ENCODE data around the gene WDR87.

The WDR87 gene

DNA sequence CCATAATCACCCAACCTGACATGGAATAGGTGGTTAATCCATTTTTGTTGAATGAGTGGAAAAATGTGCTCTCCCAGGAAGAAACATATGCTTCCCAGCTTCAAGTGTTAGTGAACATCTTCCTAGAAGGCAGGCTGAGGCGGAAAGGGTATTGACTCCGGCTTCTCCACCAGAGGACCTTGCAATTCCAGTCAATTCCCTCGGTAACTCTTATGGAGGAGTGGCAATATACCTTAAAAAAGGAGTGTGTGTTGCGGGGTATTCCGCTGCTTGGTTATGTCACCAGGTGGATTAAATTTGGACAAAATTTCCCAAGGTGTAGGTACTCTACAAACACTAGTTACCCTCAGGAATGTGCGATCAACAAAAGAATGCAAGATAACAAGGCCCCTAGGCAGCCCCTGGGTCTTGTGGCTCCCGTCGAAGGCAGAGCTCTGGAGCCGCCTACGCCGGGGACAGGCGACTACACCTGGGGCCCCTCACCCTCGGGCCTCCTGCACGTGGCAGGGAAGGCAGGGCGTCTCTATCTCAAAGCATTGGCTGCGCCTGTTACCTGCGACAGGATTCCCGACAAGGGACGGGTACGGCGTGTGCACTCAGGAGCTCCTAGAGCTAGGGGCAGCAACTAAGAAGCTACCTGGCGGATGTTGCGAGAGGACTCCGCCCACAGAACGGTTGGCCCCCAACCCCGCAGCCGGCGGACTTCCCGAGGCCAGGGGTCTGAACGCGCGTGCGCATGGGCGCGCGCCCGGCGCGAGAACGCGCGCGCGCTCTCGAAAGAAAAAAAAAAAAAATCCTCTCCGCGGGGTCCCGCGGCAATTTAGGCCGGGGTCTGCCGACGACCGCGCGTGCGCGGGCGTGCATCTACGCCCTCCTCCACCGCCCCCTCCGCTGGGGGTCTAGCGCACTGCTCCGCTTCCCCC lies at the start of gene WDR87:
Gene WDR87 (minus strand): TSS at position 649 of the 923 bp plus-strand sequence. CDS start 8,355 bp downstream, outside the sequence.
- peak; percentile 81 for DNase-seq

- peak; percentile 15 for DNase-seq
These were observed 49.6 kb upstream of the WDR87 start for GRCh38 chr19:37955986-37956385.

DNA sequence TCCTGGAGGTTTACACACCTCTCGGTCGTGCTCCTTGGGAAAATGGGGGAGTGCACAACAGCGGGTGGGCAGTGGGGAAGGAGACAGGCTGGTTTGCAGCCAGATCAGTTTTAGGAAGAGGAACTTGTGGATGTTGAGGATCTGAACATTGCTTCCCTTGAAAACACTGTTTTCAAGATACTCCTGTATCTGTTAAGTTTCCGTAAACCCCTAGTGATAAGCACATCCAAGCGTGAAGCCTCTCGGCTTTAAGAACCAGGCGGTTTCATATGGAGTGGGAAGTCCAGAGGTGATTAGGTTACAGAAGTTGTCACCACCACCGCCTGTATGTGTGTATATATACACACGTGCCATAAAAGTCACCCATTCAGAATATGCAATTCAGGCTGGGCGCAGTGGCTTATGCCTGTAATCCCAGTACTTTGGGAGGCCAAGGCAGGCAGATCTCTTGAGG lies 48.1 kb upstream of the WDR87 start:
- no peak for DNase-seq

GRCh38 chr19:37953918-37954303 lies 47.5 kb upstream of the WDR87 start:
- DNase-seq = no peak

- no peak for DNase-seq
These were observed 47.0 kb upstream of the WDR87 start for GRCh38 chr19:37953171-37953917.

DNA sequence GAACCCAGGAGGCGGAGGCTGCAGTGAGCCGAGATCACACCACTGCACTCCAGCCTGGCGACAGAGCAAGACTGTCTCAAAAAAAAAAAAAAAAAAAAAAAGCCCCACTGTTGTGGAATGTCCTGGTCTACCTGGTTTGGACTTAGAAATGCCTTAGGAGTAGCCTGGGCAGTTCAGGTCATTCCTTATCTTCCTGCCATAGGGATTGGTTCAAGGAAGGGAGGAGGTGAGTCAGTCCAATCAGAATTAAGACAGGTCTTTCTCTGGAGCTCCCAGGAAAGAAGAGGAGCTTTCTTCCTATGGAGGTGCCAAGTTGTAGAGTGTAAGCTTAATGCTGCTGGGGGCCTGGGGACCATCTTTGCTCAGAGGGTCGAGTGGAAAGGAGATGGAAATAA lies 45.4 kb upstream of the WDR87 start:
- no peak for DNase-seq

DNA sequence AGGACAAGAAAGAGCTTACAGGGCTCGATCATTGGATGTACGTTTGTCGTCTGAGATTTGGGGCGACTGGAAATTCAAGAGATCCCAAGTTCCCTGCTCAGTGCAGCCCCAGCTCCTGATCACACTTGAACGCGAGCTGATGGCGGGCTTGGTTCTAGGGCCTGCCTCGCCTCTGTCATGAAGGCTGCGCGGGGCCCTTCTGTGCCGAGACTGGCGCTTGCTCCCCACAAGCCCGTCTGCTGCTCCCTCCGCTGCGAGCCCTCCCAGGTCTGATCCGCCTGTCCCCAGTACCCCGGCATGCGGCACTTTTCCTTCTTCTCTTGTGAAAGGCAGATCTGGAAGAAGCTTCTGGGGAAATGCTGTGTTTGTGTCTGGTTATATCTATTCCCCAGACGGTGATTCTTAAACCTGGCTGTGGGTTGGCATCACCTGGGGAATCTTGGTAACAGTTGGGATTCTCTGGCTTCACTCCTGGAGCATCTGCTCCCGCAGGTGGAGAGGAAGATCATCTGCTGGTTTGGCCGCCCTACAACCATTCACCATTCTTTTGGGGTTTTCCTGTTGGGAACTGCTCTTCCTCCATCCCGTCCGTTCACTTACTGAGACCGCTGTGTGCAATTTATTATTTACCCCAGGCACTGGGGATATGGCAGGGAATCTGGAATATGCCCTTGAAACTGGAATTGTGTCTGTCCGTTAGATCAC lies 44.2 kb upstream of the WDR87 start:
- no peak for DNase-seq

DNA sequence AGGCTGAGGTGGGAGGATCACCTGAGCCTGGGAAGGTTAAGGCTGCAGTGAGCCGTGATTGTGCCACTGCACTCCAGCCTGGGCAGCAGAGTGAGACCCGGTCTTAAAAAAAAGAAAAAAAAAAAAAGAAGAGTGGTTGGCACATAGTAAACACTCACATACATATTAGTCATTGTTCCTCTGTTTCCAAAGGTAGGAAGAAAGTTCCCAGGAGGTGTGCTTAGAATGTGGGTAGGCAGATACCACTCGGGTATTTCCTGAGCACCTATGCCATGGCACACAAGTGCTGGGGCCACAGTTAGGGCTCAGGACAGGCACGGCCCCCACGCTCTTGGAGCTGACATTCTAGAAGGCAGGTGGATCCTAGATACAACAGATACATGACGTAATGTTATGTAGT lies 42.0 kb upstream of the WDR87 start:
- DNase-seq = no peak

DNA sequence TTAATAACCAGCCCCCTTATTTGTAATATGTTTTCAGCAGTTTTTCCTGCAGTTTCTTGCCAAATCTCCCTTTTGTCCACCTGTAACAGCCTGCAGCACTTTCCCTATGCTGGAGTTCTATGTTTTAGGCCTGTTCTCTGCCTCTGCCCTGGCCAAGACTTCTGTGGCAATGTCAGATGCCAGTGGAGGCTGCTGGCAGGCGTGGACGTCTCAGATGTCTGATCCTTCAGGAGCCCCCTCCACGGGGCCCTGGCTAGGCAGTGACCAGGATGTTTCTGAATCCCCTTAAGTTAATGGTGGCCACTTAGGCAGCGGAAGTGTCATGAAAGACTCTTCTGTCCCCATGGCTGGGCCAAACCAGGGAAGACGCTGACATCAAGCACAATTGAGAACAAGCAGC lies 41.4 kb upstream of the WDR87 start:
- no peak for DNase-seq

DNA sequence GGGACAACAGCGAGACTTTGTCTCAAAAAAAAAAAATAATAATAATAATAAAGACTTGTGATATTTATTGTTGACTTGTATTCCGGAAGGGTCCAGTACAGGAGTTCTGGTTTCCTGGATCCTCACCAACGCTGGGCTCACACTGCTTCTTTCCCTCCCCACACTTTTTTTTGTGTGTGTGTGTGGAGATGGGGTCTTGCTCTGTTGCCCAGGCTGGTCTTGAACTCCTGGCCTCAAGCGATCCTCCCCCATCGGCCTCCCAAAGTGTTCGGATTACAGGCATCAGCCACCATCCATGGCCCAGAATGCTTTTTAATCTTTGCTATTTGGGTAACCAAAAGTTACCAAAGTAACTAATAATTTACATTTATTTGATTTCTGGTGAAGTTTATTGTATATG lies 39.7 kb upstream of the WDR87 start:
- no peak for DNase-seq

- DNase-seq = no peak
These were observed 37.1 kb upstream of the WDR87 start for GRCh38 chr19:37943480-37943879.

DNA sequence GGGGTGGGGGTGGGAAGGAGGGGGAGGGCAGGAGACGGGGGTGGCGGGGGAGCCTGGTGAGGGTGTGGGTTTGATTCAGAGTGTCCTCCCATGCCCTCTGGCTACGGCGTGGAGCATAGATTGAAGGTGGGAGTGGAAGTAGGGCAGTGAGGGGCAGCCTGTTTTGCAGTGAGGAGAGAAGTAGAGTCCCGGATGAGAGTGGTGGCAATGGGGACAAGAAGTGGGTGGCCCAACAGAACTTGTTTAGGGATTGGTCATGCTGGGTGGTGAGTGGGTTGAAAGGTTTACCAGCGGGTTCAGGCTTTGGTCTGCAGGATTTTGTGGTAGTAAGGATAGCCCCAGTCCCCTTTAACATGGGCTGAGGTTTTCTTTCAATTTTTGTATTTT lies 36.1 kb upstream of the WDR87 start:
- no peak for DNase-seq

GRCh38 chr19:37941782-37942515 lies 35.6 kb upstream of the WDR87 start:
- no peak for DNase-seq

DNA sequence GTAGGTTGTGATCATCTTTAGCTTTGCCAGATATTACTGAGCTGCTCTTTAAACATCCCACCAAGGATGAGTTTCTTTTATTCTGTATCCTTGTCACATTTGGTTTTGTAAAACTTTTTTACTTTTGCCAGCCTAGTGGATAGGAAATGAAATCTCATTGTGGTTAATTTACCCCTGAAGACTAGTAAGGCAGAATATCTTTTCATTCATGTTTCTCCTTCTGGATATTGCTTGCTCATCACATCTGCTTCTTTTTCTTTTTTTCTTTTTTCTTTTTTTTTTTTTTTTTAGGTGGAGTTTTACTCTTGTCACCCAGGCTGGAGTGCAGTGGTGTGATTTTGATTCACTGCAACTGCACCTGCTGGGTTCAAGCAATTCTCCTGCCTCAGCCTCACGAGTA lies 32.0 kb upstream of the WDR87 start:
- no peak for DNase-seq

GRCh38 chr19:37936886-37937285 lies 30.5 kb upstream of the WDR87 start:
- no peak for DNase-seq

DNA sequence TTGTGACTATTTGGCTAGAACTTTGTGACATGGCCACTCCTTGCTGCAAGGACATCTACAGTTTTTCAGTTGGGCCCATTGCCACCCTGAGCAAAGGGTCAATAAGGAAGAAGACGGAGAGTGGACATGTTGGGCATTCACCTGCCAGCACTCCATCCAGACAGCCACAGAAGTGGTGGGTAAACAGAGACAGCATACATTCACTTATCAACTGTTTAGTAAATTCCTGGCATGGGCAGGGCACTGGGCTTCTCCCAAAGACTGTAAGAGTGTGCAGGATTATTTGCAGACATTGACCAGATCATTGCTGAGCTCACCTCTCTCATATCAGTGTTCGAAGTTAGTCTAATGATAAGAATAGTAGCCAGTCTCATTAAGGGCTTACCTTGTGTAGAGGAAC lies 29.8 kb upstream of the WDR87 start:
- no peak for DNase-seq

DNA sequence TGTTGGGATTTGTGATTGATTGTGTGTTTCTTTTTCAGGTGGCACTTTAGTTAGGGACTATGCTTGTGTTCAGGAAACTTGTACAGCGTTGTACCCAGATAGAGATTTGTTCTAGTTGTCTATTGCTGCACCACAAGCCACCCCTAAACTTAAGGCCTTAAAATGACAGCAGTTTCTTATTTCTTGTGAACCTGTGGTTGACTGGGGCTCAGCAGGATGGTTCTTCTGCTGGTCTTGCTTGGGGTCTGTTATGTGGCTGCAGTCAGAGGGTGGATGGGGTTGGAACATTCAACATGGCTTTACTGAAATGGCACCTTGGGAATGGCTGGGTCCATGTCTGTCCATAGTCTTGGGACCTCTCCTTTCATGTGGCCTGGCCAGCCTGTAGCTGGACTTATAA lies 28.9 kb upstream of the WDR87 start:
- DNase-seq = no peak

- no peak for DNase-seq
These were observed 27.6 kb upstream of the WDR87 start for GRCh38 chr19:37933937-37934358.

- DNase-seq = no peak
These were observed 26.9 kb upstream of the WDR87 start for GRCh38 chr19:37932985-37933936.

DNA sequence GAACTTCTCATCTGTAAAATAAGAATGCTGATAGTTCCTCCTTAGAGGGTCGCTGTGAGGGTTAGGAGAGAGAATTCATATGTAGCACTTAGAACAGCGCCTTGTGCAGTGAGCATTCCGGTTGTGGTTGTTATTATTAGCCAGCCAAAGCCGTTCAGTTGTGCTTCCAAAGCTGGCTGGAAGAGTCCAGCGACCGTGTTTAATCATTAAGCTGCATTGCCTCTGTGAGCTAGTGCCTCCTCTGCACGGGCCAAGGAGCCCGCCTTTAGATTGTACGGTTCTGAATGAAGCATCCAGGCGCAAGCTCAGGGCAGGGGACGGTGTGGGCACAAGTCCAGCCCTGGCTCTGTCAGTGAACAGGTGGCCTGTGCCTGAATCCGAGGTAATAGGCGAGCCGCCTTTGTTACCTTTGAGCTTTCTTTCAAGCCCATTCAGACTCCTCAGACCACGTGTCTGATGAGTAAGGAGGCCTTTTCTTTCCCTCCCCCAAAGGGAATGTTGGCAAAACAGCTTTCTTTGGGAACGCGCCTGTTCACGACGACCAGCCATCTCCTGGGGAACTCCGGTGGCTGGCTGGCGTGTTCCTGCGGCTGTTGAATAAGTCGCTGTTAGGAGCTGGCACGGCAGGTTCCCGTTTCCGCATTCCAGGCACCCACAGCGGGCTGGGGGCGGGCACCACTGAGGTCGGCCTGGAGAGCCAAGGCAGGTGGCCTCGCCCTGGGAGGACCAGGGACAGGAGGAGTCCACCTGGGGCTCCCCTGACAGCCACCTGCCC lies 25.7 kb upstream of the WDR87 start:
- peak; percentile 77 for DNase-seq

- no peak for DNase-seq
These were observed 24.0 kb upstream of the WDR87 start for GRCh38 chr19:37930416-37930815.

All from COR-L47 (cell line).